Lung (tissue), 12 donors: ENCODE measurements around the gene ADIRF. TPM values are rescaled to one million over a fixed set of nuclear protein-coding genes. Genes with fewer than 3 reads are reported as not detected.
"Not testable (repeated sequence)": the region's sequence is repeated elsewhere in the genome, so short reads cannot be mapped to it uniquely, and the experiment has no call there.

Experiments
- ATAC-seq: fragments of 200-7000 bp; cut with Tn5 transposase; one replicate; pipeline ENCODE4 v1.9.1; 2020; ENCODE audit warnings: moderate number of reproducible peaks; ENCODE audit not compliant: insufficient read depth, low FRiP score
- DNase-seq, 3 donors: peaks; one replicate each; pipeline ENCODE4 v3.0.0-alpha.2; 2013 to 2017
- H3K27ac ChIP-seq, 2 donors: one replicate each; pipeline ENCODE4 v1.5.1; 2013; ENCODE audit warnings: mild to moderate bottlenecking in 2 of 2, moderate library complexity in 2 of 2, control low read depth in 1 of 2, inconsistent platforms in 1 of 2, low read depth in 1 of 2, low read length in 1 of 2
- H3K27me3 ChIP-seq, 3 donors: one replicate each; pipeline ENCODE4 v1.5.1; 2013; ENCODE audit warnings: low read length in 2 of 3; ENCODE audit not compliant: control insufficient read depth in 3 of 3, insufficient read depth in 3 of 3
- H3K36me3 ChIP-seq, 4 donors: one replicate each; pipeline ENCODE4 v1.5.1; 2013; ENCODE audit warnings: low read length in 4 of 4, mild to moderate bottlenecking in 1 of 4, moderate library complexity in 1 of 4; ENCODE audit not compliant: control insufficient read depth in 4 of 4, insufficient read depth in 4 of 4
- H3K4me1 ChIP-seq, 5 donors: one replicate each; pipeline ENCODE4 v1.5.1; 2013; ENCODE audit warnings: low read length in 5 of 5, mild to moderate bottlenecking in 2 of 5, moderate library complexity in 1 of 5; ENCODE audit not compliant: control insufficient read depth in 5 of 5, insufficient read depth in 5 of 5
- H3K4me3 ChIP-seq: one replicate; pipeline ENCODE4 v1.5.1; 2013; ENCODE audit warnings: mild to moderate bottlenecking, control low read depth, moderate library complexity
- H3K9ac ChIP-seq, 2 donors: one replicate each; pipeline ENCODE4 v1.5.1; 2013; ENCODE audit warnings: low read length in 2 of 2, control low read depth in 1 of 2; ENCODE audit not compliant: insufficient read depth in 1 of 2
- H3K9me3 ChIP-seq, 4 donors: one replicate each; pipeline ENCODE4 v1.5.1; 2013; ENCODE audit warnings: low read length in 3 of 4, mild to moderate bottlenecking in 1 of 4, moderate library complexity in 1 of 4; ENCODE audit not compliant: control insufficient read depth in 4 of 4, insufficient read depth in 3 of 4
- WGBS, 2 donors: extraction: QIAGEN DNeasy Blood & Tissue Kit; methylation state at CpG; one replicate each; pipeline ENCODE4 v1.1.7; 2013; 5-methylcytosine and 5-hydroxymethylcytosine counted together
- polyA plus RNA-seq, 2 donors: library from polyadenylated mRNA; stranded (reverse); fragments of 200-250 nt; gene quantifications; one replicate each; pipeline ENCODE4 v1.2.1, GENCODE V29; 2013
- total RNA-seq, 2 donors: library from RNA; depleted of rRNA in 1 of 2; stranded (reverse); fragments of >200 nt in 1 of 2; gene quantifications; one replicate each; pipeline ENCODE4 v1.2.1, GENCODE V29; 2014 to 2021
- TF ChIP-seq, protein P1 (sequence below): IDR thresholded peaks from 2 replicates; pipeline ENCODE4 v1.5.1; 2012; ENCODE audit warnings: mild to moderate bottlenecking; ENCODE audit errors: control extremely low read depth, extremely low read depth
- donor health status: control.
- donor health status: control.
- donor health status: Bipolar disorder and iron deficiency.
- donor health status: healthy.
- donor health status: DM: yes; HTN: yes; CAD: no.

Gene ADIRF
- total and polyA plus RNA-seq, 4 donors = 61.4 to 597 (median 320) TPM

DNA sequence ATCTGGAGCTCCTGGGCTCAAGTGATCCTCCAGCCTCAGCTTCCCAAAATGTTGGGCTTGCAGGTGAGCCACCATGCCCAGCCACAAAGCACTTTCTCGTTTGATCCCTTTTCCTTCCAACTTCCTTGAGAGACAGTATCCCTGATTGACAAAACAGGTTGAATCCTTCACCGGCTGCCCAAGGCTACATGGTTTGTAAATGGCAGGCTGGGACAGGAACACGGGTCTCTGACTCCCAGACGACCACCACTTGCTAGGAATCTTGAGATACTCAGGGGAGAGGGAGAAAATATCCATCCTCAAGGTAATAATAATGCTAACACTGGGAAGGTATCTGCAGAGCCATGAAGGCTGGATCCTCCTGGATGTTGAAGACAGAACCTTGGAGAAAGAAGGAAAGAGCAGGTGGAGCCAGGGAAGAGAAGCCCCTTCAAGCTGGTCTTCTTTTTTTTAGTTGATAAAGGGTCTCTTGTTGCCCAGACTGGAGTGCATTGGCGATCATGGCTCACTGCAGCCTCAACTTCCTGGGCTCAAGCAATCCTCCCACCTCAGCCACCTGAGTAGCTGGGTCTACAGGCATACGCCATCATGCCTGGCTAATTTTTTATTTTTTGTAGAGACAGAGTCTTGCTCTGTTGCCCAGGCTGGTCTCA is 30.7 kb upstream of the ADIRF start:
- Histone ChIP-seq H3K9me3 (no peaks in the 10 kb centered on the region), H3K27ac (no peak overlapping the region), H3K4me1 (peaks cover 0 to 3% (median 0%) of the 10 kb centered on the region in 5 donors), H3K36me3 (peaks cover 0 to 20% (median 2%) of the 10 kb centered on the region in 4 donors), H3K9ac (no peak overlapping the region), H3K4me3 (no peak overlapping the region), H3K27me3 (peaks cover 0 to 2% (median 0%) of the 10 kb centered on the region in 3 donors)
- ATAC-seq (no peak), DNase-seq (no peak)
- TF ChIP-seq, protein P1, sequence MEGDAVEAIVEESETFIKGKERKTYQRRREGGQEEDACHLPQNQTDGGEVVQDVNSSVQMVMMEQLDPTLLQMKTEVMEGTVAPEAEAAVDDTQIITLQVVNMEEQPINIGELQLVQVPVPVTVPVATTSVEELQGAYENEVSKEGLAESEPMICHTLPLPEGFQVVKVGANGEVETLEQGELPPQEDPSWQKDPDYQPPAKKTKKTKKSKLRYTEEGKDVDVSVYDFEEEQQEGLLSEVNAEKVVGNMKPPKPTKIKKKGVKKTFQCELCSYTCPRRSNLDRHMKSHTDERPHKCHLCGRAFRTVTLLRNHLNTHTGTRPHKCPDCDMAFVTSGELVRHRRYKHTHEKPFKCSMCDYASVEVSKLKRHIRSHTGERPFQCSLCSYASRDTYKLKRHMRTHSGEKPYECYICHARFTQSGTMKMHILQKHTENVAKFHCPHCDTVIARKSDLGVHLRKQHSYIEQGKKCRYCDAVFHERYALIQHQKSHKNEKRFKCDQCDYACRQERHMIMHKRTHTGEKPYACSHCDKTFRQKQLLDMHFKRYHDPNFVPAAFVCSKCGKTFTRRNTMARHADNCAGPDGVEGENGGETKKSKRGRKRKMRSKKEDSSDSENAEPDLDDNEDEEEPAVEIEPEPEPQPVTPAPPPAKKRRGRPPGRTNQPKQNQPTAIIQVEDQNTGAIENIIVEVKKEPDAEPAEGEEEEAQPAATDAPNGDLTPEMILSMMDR = no peak
- 78 to 81% methylated on average over 6 of the region's 6 CpGs for WGBS, 2 donors

DNA sequence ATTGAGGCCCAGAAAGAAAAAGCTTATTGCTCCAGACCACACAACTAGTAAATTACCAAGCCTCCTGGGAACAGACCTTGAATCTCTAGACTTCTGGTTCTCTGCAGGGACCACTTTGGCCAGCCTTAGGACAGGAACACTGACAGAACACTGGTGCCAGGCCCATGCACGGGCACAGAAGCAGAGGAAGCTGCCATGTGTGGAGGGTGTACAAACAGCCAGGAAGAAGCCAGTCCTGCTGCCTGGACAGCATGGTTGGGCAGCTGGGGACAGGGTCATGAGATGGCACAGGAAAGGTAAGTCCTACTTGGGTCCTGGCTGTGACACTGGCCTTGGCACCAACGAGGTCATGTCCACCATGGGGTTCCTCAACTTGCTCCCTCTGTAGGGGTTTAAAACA is 30.0 kb upstream of the ADIRF start:
- ATAC-seq = no peak
- DNase-seq = no peak
- TF ChIP-seq, protein P1 = no peak
- no peak overlapping the region for H3K27ac ChIP-seq
- no peaks in the 10 kb centered on the region for H3K9me3 ChIP-seq
- peaks cover 0 to 5% (median 0%) of the 10 kb centered on the region in 5 donors for H3K4me1 ChIP-seq
- H3K27me3 ChIP-seq = peaks cover 0 to 2% (median 0%) of the 10 kb centered on the region in 3 donors
- H3K36me3 ChIP-seq = peaks cover 0 to 20% (median 2%) of the 10 kb centered on the region in 4 donors
- no peak overlapping the region for H3K4me3 ChIP-seq
- H3K9ac ChIP-seq = no peak overlapping the region
- 90 to 97% methylated on average over 2 of the region's 2 CpGs for WGBS, 2 donors

DNA sequence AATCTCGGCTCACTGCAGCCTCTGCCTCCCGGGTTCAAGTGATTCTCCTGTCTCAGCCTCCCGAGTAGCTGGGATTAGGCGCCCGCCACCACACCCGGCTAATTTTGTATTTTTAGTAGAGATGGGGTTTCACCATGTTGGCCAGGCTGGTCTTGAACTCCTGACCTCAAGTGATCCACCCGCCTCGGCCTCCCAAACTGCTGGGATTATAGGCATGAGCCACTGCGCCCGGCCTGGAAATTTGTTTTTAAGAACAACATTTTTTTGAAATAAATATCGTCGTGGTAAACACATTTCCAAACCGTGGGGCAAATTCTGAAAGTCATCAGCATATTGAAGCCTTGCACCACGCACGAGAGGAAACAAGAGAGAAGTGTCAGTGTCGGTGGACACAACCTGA is 28.2 kb upstream of the ADIRF start:
- not testable (repeated sequence) for H3K4me3 ChIP-seq, H3K9ac ChIP-seq, H3K27me3 ChIP-seq, ATAC-seq, H3K9me3 ChIP-seq, H3K4me1 ChIP-seq, DNase-seq, H3K27ac ChIP-seq
- H3K36me3 ChIP-seq = peaks cover 0 to 25% (median 2%) of the 10 kb centered on the region in 4 donors
- 88 to 89% methylated on average over 16 of the region's 16 CpGs for WGBS, 2 donors

DNA sequence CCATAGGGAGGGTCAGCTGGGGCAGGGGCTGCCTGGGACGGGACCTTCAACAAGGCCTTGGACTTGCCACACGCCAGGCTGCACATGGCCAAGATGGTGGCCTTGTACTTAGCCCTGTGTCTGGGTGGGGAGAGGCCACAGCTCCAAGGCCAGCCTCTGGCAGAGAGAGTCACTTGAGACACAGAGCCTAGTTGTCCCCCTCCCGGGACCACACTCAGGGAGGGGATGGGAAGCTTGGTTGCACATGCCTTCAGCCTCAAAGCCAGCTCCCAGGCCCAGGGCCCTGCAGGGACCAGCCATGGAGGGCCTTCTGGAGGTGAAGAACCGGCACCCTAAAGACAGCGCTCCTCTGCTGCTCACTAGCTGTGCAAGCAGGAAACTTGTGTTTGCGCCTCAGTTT is 27.6 kb upstream of the ADIRF start:
- ATAC-seq = no peak
- no peak overlapping the region for H3K27ac ChIP-seq
- H3K4me3 ChIP-seq = no peak overlapping the region
- peaks cover 0 to 9% (median 0%) of the 10 kb centered on the region in 5 donors for H3K4me1 ChIP-seq
- TF ChIP-seq, protein P1 = no peak
- peaks cover 0 to 27% (median 2%) of the 10 kb centered on the region in 4 donors for H3K36me3 ChIP-seq
- no peak overlapping the region for H3K9ac ChIP-seq
- no peak for DNase-seq
- WGBS, 2 donors = 85 to 88% methylated on average over 6 of the region's 6 CpGs
- no peaks in the 10 kb centered on the region for H3K9me3 ChIP-seq
- peaks cover 0 to 2% (median 0%) of the 10 kb centered on the region in 3 donors for H3K27me3 ChIP-seq
